ENCODE results near the gene SDC3.

SDC3 gene

GRCh38 chr1:30929135-30929889 is 20.8 kb upstream of the SDC3 start:
- Histone ChIP-seq H3K36me3 (ENCODE audit: control insufficient read depth, insufficient read depth, low read length) (peaks cover 12% of the 10 kb centered on the region), H3K4me1 (ENCODE audit: control insufficient read depth, insufficient read depth, low read length) (no peaks in the 10 kb centered on the region), H3K4me3 (ENCODE audit: insufficient read depth, low read depth, low read length) (no peak overlapping the region), H3K27ac (ENCODE audit: insufficient read depth, low read depth, low read length, poor library complexity, severe bottlenecking) (no peak overlapping the region), H3K27me3 (ENCODE audit: control insufficient read depth, insufficient read depth, low read length, poor library complexity, severe bottlenecking) (no peaks in the 10 kb centered on the region), H3K9me3 (ENCODE audit: control insufficient read depth, low read length) (no peaks in the 10 kb centered on the region)
- WGBS, 2 experiments = 49 to 54% methylated on average over 6 of the region's 6 CpGs

- Histone ChIP-seq H3K36me3 (ENCODE audit: control insufficient read depth, insufficient read depth, low read length) (peaks cover 9% of the 10 kb centered on the region), H3K4me1 (ENCODE audit: control insufficient read depth, insufficient read depth, low read length) (no peaks in the 10 kb centered on the region), H3K9me3 (ENCODE audit: control insufficient read depth, low read length) (no peaks in the 10 kb centered on the region), H3K27ac (ENCODE audit: insufficient read depth, low read depth, low read length, poor library complexity, severe bottlenecking) (no peak overlapping the region), H3K27me3 (ENCODE audit: control insufficient read depth, insufficient read depth, low read length, poor library complexity, severe bottlenecking) (no peaks in the 10 kb centered on the region), H3K4me3 (ENCODE audit: insufficient read depth, low read depth, low read length) (no peak overlapping the region)
- WGBS, 2 experiments = 94 to 96% methylated on average over 2 of the region's 2 CpGs
These were observed 20.2 kb upstream of the SDC3 start for GRCh38 chr1:30928789-30929134.

DNA sequence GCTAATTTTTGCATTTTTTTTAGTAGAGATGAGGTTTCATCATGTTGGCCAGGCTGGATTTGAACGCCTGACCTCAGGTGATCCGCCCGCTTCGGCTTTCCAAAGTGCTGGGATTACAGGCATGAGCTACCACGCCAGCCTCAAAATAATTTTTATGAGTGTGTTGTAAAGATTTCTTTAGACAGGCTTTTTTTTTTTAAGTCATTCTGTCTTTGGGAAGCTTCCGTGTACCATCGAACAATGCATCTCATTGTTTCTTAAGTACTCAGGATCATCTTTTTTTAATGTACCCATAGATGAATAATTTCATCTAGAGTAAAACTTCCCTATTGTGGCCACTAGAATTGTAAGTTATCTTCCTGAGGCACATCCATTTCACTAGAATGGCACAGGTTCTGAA is 19.6 kb upstream of the SDC3 start:
- Histone ChIP-seq H3K27me3 (ENCODE audit: control insufficient read depth, insufficient read depth, low read length, poor library complexity, severe bottlenecking) (no peaks in the 10 kb centered on the region), H3K4me3 (ENCODE audit: insufficient read depth, low read depth, low read length) (no peak overlapping the region), H3K9me3 (ENCODE audit: control insufficient read depth, low read length) (no peaks in the 10 kb centered on the region), H3K27ac (ENCODE audit: insufficient read depth, low read depth, low read length, poor library complexity, severe bottlenecking) (no peak overlapping the region), H3K4me1 (ENCODE audit: control insufficient read depth, insufficient read depth, low read length) (no peaks in the 10 kb centered on the region), H3K36me3 (ENCODE audit: control insufficient read depth, insufficient read depth, low read length) (peaks cover 6% of the 10 kb centered on the region)
- 91 to 92% methylated on average over 7 of the region's 7 CpGs for WGBS, 2 experiments

GRCh38 chr1:30927448-30927847 is 18.9 kb upstream of the SDC3 start:
- H3K4me1 ChIP-seq (ENCODE audit: control insufficient read depth, insufficient read depth, low read length) = no peaks in the 10 kb centered on the region
- no peaks in the 10 kb centered on the region for H3K36me3 ChIP-seq (ENCODE audit: control insufficient read depth, insufficient read depth, low read length)
- H3K27me3 ChIP-seq (ENCODE audit: control insufficient read depth, insufficient read depth, low read length, poor library complexity, severe bottlenecking) = no peaks in the 10 kb centered on the region
- no peak overlapping the region for H3K27ac ChIP-seq (ENCODE audit: insufficient read depth, low read depth, low read length, poor library complexity, severe bottlenecking)
- no peaks in the 10 kb centered on the region for H3K9me3 ChIP-seq (ENCODE audit: control insufficient read depth, low read length)
- H3K4me3 ChIP-seq (ENCODE audit: insufficient read depth, low read depth, low read length) = no peak overlapping the region
- WGBS, 2 experiments = 93 to 94% methylated on average over 3 of the region's 3 CpGs

GRCh38 chr1:30923597-30923996 is 15.0 kb upstream of the SDC3 start:
- WGBS, 2 experiments = 100% methylated on average over 1 of the region's 1 CpG
- H3K9me3 ChIP-seq (ENCODE audit: control insufficient read depth, low read length) = no peaks in the 10 kb centered on the region
- H3K4me1 ChIP-seq (ENCODE audit: control insufficient read depth, insufficient read depth, low read length) = no peaks in the 10 kb centered on the region
- no peaks in the 10 kb centered on the region for H3K36me3 ChIP-seq (ENCODE audit: control insufficient read depth, insufficient read depth, low read length)
- no peak overlapping the region for H3K27ac ChIP-seq (ENCODE audit: insufficient read depth, low read depth, low read length, poor library complexity, severe bottlenecking)
- H3K4me3 ChIP-seq (ENCODE audit: insufficient read depth, low read depth, low read length) = no peak overlapping the region
- H3K27me3 ChIP-seq (ENCODE audit: control insufficient read depth, insufficient read depth, low read length, poor library complexity, severe bottlenecking) = no peaks in the 10 kb centered on the region

DNA sequence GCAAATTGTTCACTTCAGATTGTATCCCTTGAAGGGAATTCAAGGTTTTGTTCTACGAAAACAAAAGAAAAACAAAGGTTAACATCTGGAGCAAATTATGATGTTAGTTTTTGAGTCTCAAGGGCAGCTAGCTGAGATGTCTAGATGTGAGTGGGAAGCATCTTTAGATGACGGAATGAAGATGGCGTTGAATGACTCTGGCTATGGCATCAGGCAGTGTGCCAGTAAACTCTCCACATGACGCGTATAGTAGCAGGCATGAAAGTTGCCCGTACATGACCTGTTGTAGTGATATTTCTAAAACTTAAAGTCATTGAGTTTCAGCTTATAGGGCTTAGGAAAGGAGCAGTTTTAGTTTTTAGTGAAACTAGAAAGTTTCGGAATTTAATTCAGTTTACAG is 12.3 kb upstream of the SDC3 start:
- Histone ChIP-seq H3K27ac (ENCODE audit: insufficient read depth, low read depth, low read length, poor library complexity, severe bottlenecking) (no peak overlapping the region), H3K9me3 (ENCODE audit: control insufficient read depth, low read length) (no peaks in the 10 kb centered on the region), H3K4me1 (ENCODE audit: control insufficient read depth, insufficient read depth, low read length) (no peaks in the 10 kb centered on the region), H3K4me3 (ENCODE audit: insufficient read depth, low read depth, low read length) (no peak overlapping the region), H3K36me3 (ENCODE audit: control insufficient read depth, insufficient read depth, low read length) (no peaks in the 10 kb centered on the region), H3K27me3 (ENCODE audit: control insufficient read depth, insufficient read depth, low read length, poor library complexity, severe bottlenecking) (no peaks in the 10 kb centered on the region)
- WGBS, 2 experiments = 93 to 97% methylated on average over 6 to 7 of the region's 7 CpGs

DNA sequence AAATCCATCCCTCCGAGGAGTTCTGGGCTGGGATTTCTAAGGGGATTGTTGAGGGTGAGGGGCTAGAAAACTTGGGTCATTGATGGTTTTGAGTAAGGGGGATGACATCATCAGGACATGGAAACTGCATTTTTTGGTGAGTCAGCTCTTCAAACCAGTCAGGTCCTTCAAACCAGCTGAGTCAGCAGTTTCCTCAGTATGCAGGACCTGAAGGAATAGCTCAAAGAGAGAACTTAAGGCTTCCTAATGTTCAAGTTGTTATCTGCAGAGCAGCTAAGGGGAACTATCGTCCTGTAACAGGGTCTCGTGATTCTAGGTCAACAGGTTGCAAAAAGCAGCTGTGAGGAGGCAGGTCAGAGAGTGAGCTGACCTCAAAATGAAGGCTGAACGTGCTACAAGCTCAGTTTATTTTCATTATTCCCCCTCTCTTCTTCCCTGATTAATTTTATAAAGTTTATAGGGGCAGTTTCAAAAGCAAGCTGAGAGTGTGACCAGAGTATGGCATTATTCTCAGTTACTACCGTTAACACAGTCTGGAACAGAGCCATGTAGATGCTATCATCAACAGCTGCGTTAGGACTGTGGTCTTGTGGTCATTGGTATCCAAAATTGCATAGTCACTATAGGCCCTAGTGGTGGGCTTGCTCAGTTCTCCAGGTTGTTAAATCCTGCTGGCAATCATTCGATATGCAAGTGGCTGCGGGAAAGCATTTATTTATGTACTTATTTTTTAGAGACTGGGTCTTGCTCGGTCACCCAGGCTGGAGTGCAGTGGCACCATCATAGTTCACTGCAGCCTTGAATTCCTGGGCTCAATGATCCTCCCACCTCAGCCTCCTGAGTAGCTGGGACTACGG is 10.7 kb upstream of the SDC3 start:
- no peaks in the 10 kb centered on the region for H3K9me3 ChIP-seq (ENCODE audit: control insufficient read depth, low read length)
- 94% methylated on average over 10 of the region's 10 CpGs for WGBS, 2 experiments
- no peaks in the 10 kb centered on the region for H3K4me1 ChIP-seq (ENCODE audit: control insufficient read depth, insufficient read depth, low read length)
- H3K4me3 ChIP-seq (ENCODE audit: insufficient read depth, low read depth, low read length) = no peak overlapping the region
- H3K27me3 ChIP-seq (ENCODE audit: control insufficient read depth, insufficient read depth, low read length, poor library complexity, severe bottlenecking) = no peaks in the 10 kb centered on the region
- H3K36me3 ChIP-seq (ENCODE audit: control insufficient read depth, insufficient read depth, low read length) = no peaks in the 10 kb centered on the region
- H3K27ac ChIP-seq (ENCODE audit: insufficient read depth, low read depth, low read length, poor library complexity, severe bottlenecking) = no peak overlapping the region

GRCh38 chr1:30916296-30916695 is 7.7 kb upstream of the SDC3 start:
- Histone ChIP-seq H3K27ac (ENCODE audit: insufficient read depth, low read depth, low read length, poor library complexity, severe bottlenecking) (no peak overlapping the region), H3K4me1 (ENCODE audit: control insufficient read depth, insufficient read depth, low read length) (no peaks in the 10 kb centered on the region), H3K4me3 (ENCODE audit: insufficient read depth, low read depth, low read length) (no peak overlapping the region), H3K27me3 (ENCODE audit: control insufficient read depth, insufficient read depth, low read length, poor library complexity, severe bottlenecking) (no peaks in the 10 kb centered on the region), H3K9me3 (ENCODE audit: control insufficient read depth, low read length) (no peaks in the 10 kb centered on the region), H3K36me3 (ENCODE audit: control insufficient read depth, insufficient read depth, low read length) (no peaks in the 10 kb centered on the region)
- WGBS, 2 experiments = 91 to 93% methylated on average over 12 of the region's 12 CpGs

DNA sequence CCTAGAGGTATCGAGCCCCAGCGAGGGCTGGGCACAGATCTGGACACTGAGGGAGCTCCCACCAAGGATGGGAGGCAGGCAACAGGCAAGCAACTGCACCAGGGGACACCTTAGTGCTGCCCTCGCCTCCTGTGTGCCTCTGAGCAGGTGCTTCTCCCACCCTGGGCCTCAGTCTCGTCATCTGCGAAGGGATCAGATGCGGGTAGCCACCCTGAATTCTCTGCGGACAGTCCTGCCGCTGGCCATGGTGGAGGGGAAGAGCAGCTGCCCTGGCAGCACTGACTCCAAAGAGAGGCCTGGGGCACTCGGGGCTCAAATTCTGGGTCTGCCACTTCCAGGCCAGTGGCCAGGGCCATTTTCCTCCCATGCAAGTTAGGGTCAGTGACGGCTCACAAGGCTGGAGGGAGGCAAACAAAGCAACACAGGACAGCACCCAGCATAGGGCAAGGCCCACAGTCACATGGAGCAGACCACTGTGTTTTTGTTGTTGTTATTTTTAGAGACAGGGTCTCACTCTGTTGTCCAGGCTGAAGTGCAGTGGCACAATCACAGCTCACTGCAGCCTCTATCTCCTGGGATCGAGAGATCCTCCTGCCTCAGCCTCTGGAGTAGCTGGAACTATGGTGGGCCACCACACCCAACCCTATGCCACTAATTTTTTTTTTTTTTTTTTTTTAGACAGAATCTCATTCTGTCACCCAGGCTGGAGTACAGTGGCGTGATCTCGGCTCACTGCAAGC is 7.1 kb upstream of the SDC3 start:
- H3K36me3 ChIP-seq (ENCODE audit: control insufficient read depth, insufficient read depth, low read length) = no peaks in the 10 kb centered on the region
- H3K27ac ChIP-seq (ENCODE audit: insufficient read depth, low read depth, low read length, poor library complexity, severe bottlenecking) = no peak overlapping the region
- no peaks in the 10 kb centered on the region for H3K27me3 ChIP-seq (ENCODE audit: control insufficient read depth, insufficient read depth, low read length, poor library complexity, severe bottlenecking)
- WGBS, 2 experiments = 94% methylated on average over 13 of the region's 13 CpGs
- H3K4me3 ChIP-seq (ENCODE audit: insufficient read depth, low read depth, low read length) = no peak overlapping the region
- H3K9me3 ChIP-seq (ENCODE audit: control insufficient read depth, low read length) = no peaks in the 10 kb centered on the region
- no peaks in the 10 kb centered on the region for H3K4me1 ChIP-seq (ENCODE audit: control insufficient read depth, insufficient read depth, low read length)

- H3K36me3 ChIP-seq (ENCODE audit: control insufficient read depth, insufficient read depth, low read length) = no peaks in the 10 kb centered on the region
- H3K4me3 ChIP-seq (ENCODE audit: insufficient read depth, low read depth, low read length) = no peak overlapping the region
- H3K27ac ChIP-seq (ENCODE audit: insufficient read depth, low read depth, low read length, poor library complexity, severe bottlenecking) = no peak overlapping the region
- WGBS, 2 experiments = 81 to 92% methylated on average over 3 to 4 of the region's 4 CpGs
- peaks cover under 1% of the 10 kb centered on the region for H3K4me1 ChIP-seq (ENCODE audit: control insufficient read depth, insufficient read depth, low read length)
- H3K9me3 ChIP-seq (ENCODE audit: control insufficient read depth, low read length) = no peaks in the 10 kb centered on the region
- no peaks in the 10 kb centered on the region for H3K27me3 ChIP-seq (ENCODE audit: control insufficient read depth, insufficient read depth, low read length, poor library complexity, severe bottlenecking)
These were observed 6.4 kb upstream of the SDC3 start for GRCh38 chr1:30914931-30915330.

Measured in ectodermal cell (in vitro differentiated cells).